GM23338 (cell line): Measurements from ENCODE around the gene ACBD4. TPM values are rescaled to one million over a fixed set of nuclear protein-coding genes. Genes with fewer than 3 reads are reported as not detected.
A peak's percentile ranks its signal among the peaks of the same experiment; 100 is the strongest.

Experiments used
- ATAC-seq: fragments of 200-7000 bp; cut with Tn5 transposase; 3 replicates; pipeline ENCODE4 v1.9.1; 2020
- DNase-seq: peaks from one replicate; pipeline ENCODE4 v3.0.0-alpha.2; 2015; ENCODE audit warnings: low spot score
- H2AFZ ChIP-seq: fragments of 200-600 bp; sonication (generic); 2 replicates; pipeline ENCODE4 v1.8.0; 2016; ENCODE audit warnings: antibody characterized with exemption, mild to moderate bottlenecking, moderate library complexity
- H3F3A ChIP-seq: fragments of 200-600 bp; sonication (generic); replicated peaks from 2 replicates; pipeline ENCODE4 v1.8.0; 2017; ENCODE audit warnings: antibody characterized with exemption, mixed run types, low read depth
- H3K27ac ChIP-seq: fragments of 200-600 bp; sonication (generic); 2 replicates; pipeline ENCODE4 v1.6.1; 2016; ENCODE audit warnings: low read depth
- H3K27me3 ChIP-seq: fragments of 200-600 bp; sonication (generic); 2 replicates; pipeline ENCODE4 v1.8.0; 2016; ENCODE audit warnings: mild to moderate bottlenecking, mixed run types, moderate library complexity; ENCODE audit not compliant: insufficient read depth
- H3K36me3 ChIP-seq: fragments of 200-600 bp; sonication (generic); 2 replicates; pipeline ENCODE4 v1.8.0; 2016; ENCODE audit warnings: mild to moderate bottlenecking; ENCODE audit not compliant: insufficient read depth
- H3K4me1 ChIP-seq: fragments of 200-600 bp; sonication (generic); 2 replicates; pipeline ENCODE4 v1.8.0; 2016; ENCODE audit warnings: mild to moderate bottlenecking, moderate library complexity; ENCODE audit not compliant: insufficient read depth
- H3K4me2 ChIP-seq: fragments of 200-600 bp; sonication (generic); 2 replicates; pipeline ENCODE4 v1.7.1; 2017; ENCODE audit warnings: mixed run types
- H3K4me3 ChIP-seq: fragments of 200-600 bp; sonication (generic); 2 replicates; pipeline ENCODE4 v1.6.1; 2016; ENCODE audit warnings: mixed run types
- H3K79me2 ChIP-seq: fragments of 200-600 bp; sonication (generic); replicated peaks from 2 replicates; pipeline ENCODE4 v1.8.0; 2017; ENCODE audit warnings: mild to moderate bottlenecking; ENCODE audit not compliant: insufficient read depth
- H3K9me2 ChIP-seq: fragments of 200-600 bp; sonication (generic); 2 replicates; pipeline ENCODE4 v1.8.0; 2017; ENCODE audit not compliant: insufficient read depth
- H4K20me1 ChIP-seq: fragments of 200-600 bp; sonication (generic); replicated peaks from 2 replicates; pipeline ENCODE4 v1.8.0; 2017; ENCODE audit warnings: mild to moderate bottlenecking; ENCODE audit not compliant: insufficient read depth
- H3K27ac Mint-ChIP-seq: 2 replicates; pipeline ENCODE4 v1.8.0; 2020; ENCODE audit warnings: inconsistent platforms, mild to moderate bottlenecking, moderate library complexity, mixed read lengths
- H3K27me3 Mint-ChIP-seq: 3 replicates; pipeline ENCODE4 v1.8.0; 2022; ENCODE audit warnings: low read depth, mild to moderate bottlenecking, moderate library complexity, mixed read lengths, inconsistent platforms; ENCODE audit not compliant: insufficient read depth, poor library complexity
- H3K36me3 Mint-ChIP-seq: 3 replicates; pipeline ENCODE4 v1.8.0; 2021; ENCODE audit warnings: low read depth, mild to moderate bottlenecking, inconsistent platforms, moderate library complexity, mixed read lengths
- H3K4me1 Mint-ChIP-seq: 3 replicates; pipeline ENCODE4 v1.8.0; 2020; ENCODE audit warnings: mild to moderate bottlenecking, inconsistent platforms, mixed read lengths
- H3K4me3 Mint-ChIP-seq: 3 replicates; pipeline ENCODE4 v1.8.0; 2021; ENCODE audit warnings: moderate library complexity, mild to moderate bottlenecking, inconsistent platforms, mixed read lengths
- H3K9me3 Mint-ChIP-seq: 3 replicates; pipeline ENCODE4 v1.8.0; 2020; ENCODE audit warnings: moderate library complexity, mild to moderate bottlenecking, inconsistent platforms, mixed read lengths
- CREB1 ChIP-seq: fragments of 250-450 bp; sonication (Bioruptor Pico); IDR thresholded peaks from 2 replicates; pipeline ENCODE4 v1.5.0; 2020; ENCODE audit warnings: low read depth, mild to moderate bottlenecking, moderate library complexity
- EZH2phosphoT487 ChIP-seq: fragments of 200-600 bp; sonication (generic); IDR thresholded peaks from one replicate; pipeline ENCODE4 v1.8.1; 2018; ENCODE audit warnings: antibody characterized with exemption; ENCODE audit not compliant: unreplicated experiment
- JUNB ChIP-seq: IDR thresholded peaks from one replicate; pipeline ENCODE4 v1.6.1; 2016; ENCODE audit warnings: antibody characterized with exemption; ENCODE audit not compliant: unreplicated experiment
- POLR2AphosphoS5 ChIP-seq: IDR thresholded peaks from 2 replicates; pipeline ENCODE4 v1.6.1; 2016; ENCODE audit warnings: antibody characterized with exemption, low read depth
- REST ChIP-seq: IDR thresholded peaks from one replicate; pipeline ENCODE4 v1.6.1; 2018; ENCODE audit warnings: antibody characterized with exemption; ENCODE audit not compliant: unreplicated experiment
- STAT1 ChIP-seq: IDR thresholded peaks from one replicate; pipeline ENCODE4 v1.6.1; 2016; ENCODE audit warnings: antibody characterized with exemption; ENCODE audit not compliant: unreplicated experiment
- ZNF114 ChIP-seq: fragments of 250-450 bp; sonication (Bioruptor Pico); IDR thresholded peaks from 2 replicates; pipeline ENCODE4 v1.5.0; 2020; ENCODE audit warnings: mild to moderate bottlenecking, moderate library complexity
- ZNF462 ChIP-seq: fragments of 250-450 bp; sonication (Bioruptor Pico); IDR thresholded peaks from 2 replicates; pipeline ENCODE4 v1.5.0; 2020; ENCODE audit warnings: mild to moderate bottlenecking, moderate library complexity
- polyA plus RNA-seq: library from polyadenylated mRNA; unstranded; fragments of >200 nt; fragmentation: Nextera tagmentation; extraction: Ambion mirVana; gene quantifications from 2 replicates; pipeline ENCODE4 v1.2.1, GENCODE V29; 2016
- total RNA-seq: library from RNA; depleted of rRNA; stranded (reverse); fragments of >200 nt; shearing (Covaris generic); gene quantifications from 2 replicates; pipeline ENCODE4 v1.2.3, GENCODE V29; 2014

Gene ACBD4
- total and polyA plus RNA-seq, 2 experiments from 2014 or later: 4.5 to 6.7 TPM

GRCh38 chr17:45170931-45171337, 35.4 kb downstream of the ACBD4 start:
- no peaks in the 10 kb centered on the region for H3K27me3 ChIP-seq
- DNase-seq (no peak), ATAC-seq (no peak)
- H3F3A ChIP-seq: 0 out of 2 replicates have a peak, but pooled peaks cover 8% of the 10 kb centered on the region
- no peaks in the 10 kb centered on the region for H3K79me2 ChIP-seq
- peak overlapping the region; percentile 53; the same call in 1 of the 3 replicates for H3K4me3 Mint-ChIP-seq
- H3K4me2 ChIP-seq: peak overlapping the region; percentile 77
- peaks cover 36% of the 10 kb centered on the region for H3K4me1 Mint-ChIP-seq
- peaks cover 31% of the 10 kb centered on the region for H3K4me1 ChIP-seq
- H2AFZ ChIP-seq: no peak overlapping the region
- no peak overlapping the region; the same call in 1 of the 2 replicates for H3K4me3 ChIP-seq
- H3K36me3 Mint-ChIP-seq: peaks cover 25% of the 10 kb centered on the region
- peak overlapping the region; percentile 97 for H3K27ac ChIP-seq
- no peaks in the 10 kb centered on the region for H3K36me3 ChIP-seq
- no peaks in the 10 kb centered on the region for H3K9me3 Mint-ChIP-seq
- TF ChIP-seq ZNF462 (CRISPR knock-in tag): no peak
- no peak for TF ChIP-seq REST
- no peak for TF ChIP-seq EZH2phosphoT487
- TF ChIP-seq JUNB: no peak
- TF ChIP-seq STAT1: no peak
- TF ChIP-seq CREB1 (CRISPR knock-in tag): no peak
- no peak for TF ChIP-seq ZNF114
- TF ChIP-seq POLR2AphosphoS5: no peak
- H3K27ac Mint-ChIP-seq: peak overlapping the region; percentile 96
- peaks cover 17% of the 10 kb centered on the region for H3K27me3 Mint-ChIP-seq
- H3K9me2 ChIP-seq: no peaks in the 10 kb centered on the region
- H4K20me1 ChIP-seq: no peaks in the 10 kb centered on the region
